ENCODE measurements around the gene WDR33. TPM values are rescaled to one million over a fixed set of nuclear protein-coding genes. Genes with fewer than 3 reads are reported as not detected.

WDR33 gene
- total and polyA plus RNA-seq, 2 of the 13 experiments (the other 11 are each of a cell fraction or from before 2014, with no cell fraction given) = 54.9 to 78.2 TPM

- TF ChIP-seq ZBTB33 (CRISPR knock-in tag; IDR thresholded peaks at IDR 0.05) (peak; percentile 86), AFF4 (CRISPR knock-in tag; IDR thresholded peaks at IDR 0.05) (no peak; the same call in 1 of the 2 replicates), JUN (CRISPR knock-in tag; IDR thresholded peaks at IDR 0.05) (no peak; the same call in none of the 2 replicates), ZMAT3 (CRISPR knock-in tag; conservative IDR thresholded peaks at IDR 0.05) (no peak), SP2 (CRISPR knock-in tag; IDR thresholded peaks at IDR 0.05) (no peak), ZNF362 (CRISPR knock-in tag; IDR thresholded peaks at IDR 0.05; ENCODE audit: borderline replicate concordance) (no peak), CREM (IDR thresholded peaks at IDR 0.05) (peak; percentile 56; the same call in 1 of the 2 replicates), CREM (CRISPR knock-in tag; IDR thresholded peaks at IDR 0.05) (no peak), SRF (IDR thresholded peaks at IDR 0.05; ENCODE audit: low read depth, low read length) (no peak), HOXA3 (CRISPR knock-in tag; IDR thresholded peaks at IDR 0.05) (peak; percentile 78), CBX5 (CRISPR knock-in tag; IDR thresholded peaks at IDR 0.05; ENCODE audit: borderline replicate concordance) (peak; percentile 79; the same call in 1 of the 2 replicates), JUND (CRISPR knock-in tag; IDR thresholded peaks at IDR 0.05) (peak; percentile 81), RBM22 (optimal IDR thresholded peaks at IDR 0.05; ENCODE audit: low read length) (peak; percentile 49), EHMT2 (IDR thresholded peaks at IDR 0.05; ENCODE audit: borderline replicate concordance, low read depth, low read length) (no peak), MXD3 (CRISPR knock-in tag; IDR thresholded peaks at IDR 0.05) (peak; percentile 54; the same call in 1 of the 2 replicates), SOX6 (IDR thresholded peaks at IDR 0.05) (no peak), SOX6 (CRISPR knock-in tag; IDR thresholded peaks at IDR 0.05) (no peak; the same call in 1 of the 2 replicates), ZNF724P (CRISPR knock-in tag; IDR thresholded peaks at IDR 0.05; ENCODE audit: borderline replicate concordance) (no peak), BORCS8-MEF2B (CRISPR knock-in tag; IDR thresholded peaks at IDR 0.05) (peak; percentile 48; the same call in 1 of the 2 replicates), TRAFD1 (CRISPR knock-in tag; IDR thresholded peaks at IDR 0.05; ENCODE audit: borderline replicate concordance) (no peak)
Measured at GRCh38 chr2:127700527-127701192, 110.3 kb downstream of the WDR33 start (continued).
